Measurements from ENCODE around the gene TENT4B.

TENT4B gene

DNA sequence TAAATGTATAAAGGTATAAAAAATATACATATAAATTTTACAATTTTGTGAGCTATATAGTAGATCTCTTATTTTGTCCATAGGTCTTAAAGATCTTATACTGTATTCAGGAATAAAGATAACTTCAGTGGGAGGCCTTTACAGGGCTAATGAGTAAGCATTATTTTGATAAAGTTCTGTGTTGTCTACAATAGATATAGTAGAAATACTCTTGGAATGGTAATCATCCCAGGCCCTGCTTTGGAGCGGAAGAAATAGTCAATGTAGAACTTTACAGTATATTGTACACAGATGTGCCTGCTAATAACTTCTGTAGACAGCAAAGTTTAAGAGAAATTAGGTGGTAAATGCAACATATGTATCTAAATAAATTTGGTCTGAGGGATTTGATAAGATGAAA lies 42.6 kb downstream of the TENT4B start:
- no peak for DNase-seq (ENCODE audit: low read depth)

DNA sequence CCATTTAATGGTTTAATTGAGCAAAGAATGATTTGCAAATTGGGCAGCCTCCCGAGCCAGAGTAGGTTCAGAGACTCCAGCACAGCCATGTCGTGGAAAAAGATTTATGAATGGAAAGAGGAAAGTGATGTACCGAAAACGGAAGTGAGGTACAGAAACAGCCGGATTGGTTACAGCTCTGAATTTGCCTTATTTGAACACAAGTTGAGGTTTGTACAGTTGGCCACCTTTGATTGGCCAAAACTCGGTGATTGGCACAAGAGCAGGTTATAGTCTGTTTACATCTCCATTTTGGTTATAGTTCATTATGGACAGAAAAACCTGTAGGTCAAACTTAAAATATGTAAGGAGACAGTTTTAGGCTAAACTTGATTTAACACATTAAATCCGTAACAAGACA lies 44.5 kb downstream of the TENT4B start:
- no peak for DNase-seq (ENCODE audit: low read depth)

DNA sequence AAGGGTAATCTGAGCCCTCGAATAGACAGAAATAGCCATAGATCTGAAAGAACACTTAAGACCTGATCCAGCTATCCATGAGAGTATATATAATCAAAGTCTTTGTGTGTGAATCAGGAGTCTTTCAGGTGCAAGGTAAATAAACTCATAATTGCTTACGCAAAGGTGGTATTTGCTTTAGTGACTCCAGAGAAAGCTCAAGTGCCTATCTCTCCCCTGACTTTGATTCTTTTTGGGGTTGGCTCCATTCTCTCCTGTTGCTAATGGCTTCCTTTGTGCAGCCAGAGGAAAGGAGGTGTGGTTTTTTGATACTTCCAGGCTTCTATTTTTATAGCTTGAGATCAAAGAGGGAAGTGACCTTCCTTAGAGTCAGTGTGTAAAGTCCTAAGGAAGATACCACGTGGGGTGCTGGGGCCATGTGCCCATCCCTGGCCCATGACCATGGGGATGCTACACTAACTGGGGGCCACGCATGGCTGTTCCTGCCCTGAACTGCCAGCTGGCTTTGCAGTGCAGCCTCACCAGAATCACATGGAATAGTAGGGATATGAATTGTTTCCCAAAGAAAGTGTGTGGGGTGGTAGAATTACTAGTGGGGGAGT lies 45.8 kb downstream of the TENT4B start:
- no peak for DNase-seq (ENCODE audit: low read depth)

DNA sequence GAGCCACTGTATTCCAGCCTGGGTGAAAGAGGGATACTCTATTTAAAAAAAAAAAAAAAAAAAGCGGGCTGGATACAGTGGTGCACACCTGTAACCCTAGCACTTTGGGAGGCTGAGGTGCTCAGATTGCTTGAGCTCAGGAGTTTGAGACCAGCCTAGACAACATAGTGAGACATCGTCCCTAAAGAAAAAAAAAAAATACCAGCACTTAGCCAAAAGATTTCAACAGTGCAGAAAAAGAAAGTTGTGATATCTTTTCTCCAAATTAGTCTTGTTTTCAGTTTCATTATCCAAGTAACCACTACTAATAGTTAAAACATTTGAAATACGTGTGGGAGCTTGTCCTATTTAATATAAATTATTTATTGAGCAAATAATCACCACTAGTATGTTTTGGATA lies 48.7 kb downstream of the TENT4B start:
- DNase-seq (ENCODE audit: low read depth), result no peak

GRCh38 chr16:50202926-50203624 lies 50.0 kb downstream of the TENT4B start:
- DNase-seq (ENCODE audit: low read depth), result no peak

- DNase-seq (ENCODE audit: low read depth), result no peak
These were observed 50.6 kb downstream of the TENT4B start for GRCh38 chr16:50203681-50204080.

- DNase-seq (ENCODE audit: low read depth), result no peak
These were observed 51.5 kb downstream of the TENT4B start for GRCh38 chr16:50204453-50205108.

- no peak for DNase-seq (ENCODE audit: low read depth)
These were observed 54.5 kb downstream of the TENT4B start for GRCh38 chr16:50207652-50208051.

GRCh38 chr16:50208460-50208931 lies 55.4 kb downstream of the TENT4B start:
- DNase-seq (ENCODE audit: low read depth), result no peak

DNA sequence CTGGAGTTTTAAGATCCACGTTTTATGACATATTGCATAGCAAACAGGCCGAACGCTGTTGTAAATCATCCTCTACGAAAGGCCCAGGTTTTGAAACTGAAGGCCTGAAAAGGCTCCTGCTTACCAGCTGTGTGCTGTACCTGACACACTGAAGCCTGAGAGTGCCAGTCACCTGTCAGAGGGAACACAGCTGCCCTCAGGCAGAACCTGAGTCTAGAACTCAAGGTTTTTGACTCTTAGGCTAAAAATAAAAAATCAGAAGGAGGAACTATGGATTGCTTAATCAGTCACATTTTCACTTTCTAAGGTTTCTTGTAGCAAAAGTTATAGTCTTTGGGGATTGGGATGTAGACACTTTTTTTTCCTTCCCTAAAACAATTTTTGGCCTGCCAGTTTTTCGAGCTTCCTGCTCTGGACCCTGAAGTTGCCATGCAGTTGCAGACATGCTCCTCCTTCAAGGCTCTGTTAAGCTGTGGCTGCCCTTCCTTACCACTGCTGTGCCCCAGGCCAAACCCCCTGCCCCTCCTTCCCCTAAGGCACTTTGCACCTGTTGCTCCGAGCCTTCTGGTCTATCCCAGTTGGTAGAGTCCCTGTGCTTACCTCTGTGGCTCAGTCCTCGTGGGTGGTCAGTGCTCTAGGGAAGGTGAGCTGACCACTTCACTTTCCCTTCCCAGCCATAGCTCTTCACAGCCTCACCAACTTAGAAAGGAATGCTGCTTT lies 56.6 kb downstream of the TENT4B start:
- no peak for DNase-seq (ENCODE audit: low read depth)

DNA sequence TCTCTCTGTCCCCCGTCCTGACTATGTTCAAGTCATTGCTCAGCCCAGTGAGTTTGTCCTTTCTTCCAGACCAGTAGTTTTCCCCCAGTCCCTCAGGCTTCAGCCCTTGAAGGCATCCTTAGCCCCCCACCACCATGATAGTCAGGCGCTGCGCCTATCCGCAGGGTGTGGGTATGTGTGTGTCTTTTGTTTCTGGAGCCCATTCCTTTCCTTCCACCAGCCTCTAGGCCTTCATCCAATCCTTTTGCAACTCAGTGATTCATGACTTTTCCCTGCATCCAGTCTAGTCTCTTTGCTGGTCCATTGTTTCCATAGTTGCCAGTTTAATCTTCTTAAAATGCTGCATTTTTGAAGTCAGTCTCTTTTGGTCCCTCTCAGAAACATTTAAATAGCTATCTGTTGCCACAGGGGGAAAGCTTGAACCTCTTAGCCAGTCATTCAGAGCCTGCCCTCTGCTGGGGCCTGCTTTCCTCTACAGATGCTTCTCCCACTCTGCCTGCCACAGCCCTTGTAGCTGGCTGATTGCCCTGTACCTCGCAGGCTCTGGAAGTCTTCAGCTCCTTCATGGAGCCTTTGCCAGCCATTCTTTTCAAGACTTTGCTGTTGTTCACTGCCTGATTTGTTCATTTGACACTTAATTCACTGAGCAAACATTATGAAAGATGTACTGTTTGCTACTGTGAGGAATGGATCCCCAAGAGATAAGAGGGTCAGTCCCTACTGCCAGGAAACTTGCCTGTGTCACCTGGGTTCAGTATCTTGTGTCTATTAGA lies 57.3 kb downstream of the TENT4B start:
- peak; percentile 32 for DNase-seq (ENCODE audit: low read depth)

DNA sequence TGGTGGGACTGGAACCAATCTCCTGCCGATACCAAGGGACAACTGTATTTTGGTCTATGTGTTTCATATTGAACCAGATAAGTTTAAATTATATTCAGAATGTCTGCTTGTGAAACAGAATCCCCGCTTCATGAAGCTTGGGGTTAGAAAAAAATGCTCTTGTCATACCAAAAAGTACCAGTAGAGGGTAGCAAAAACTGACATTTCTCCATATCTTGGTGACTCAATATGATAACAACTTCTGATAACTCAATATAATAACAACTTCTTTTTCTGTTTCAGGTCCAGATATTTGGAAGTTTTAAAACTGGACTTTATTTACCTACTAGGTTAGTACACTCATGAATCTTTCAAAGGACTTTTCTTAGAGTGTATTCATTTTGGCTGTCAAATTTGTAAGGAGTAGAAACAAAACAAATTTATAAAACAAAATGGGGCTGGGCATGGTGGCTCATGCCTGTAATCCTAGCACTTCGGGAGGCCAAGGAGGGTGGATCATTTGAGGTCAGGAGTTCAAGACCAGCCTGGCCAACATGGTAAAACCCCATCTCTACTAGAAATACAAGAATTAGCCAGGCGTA lies 60.9 kb downstream of the TENT4B start:
- no peak for DNase-seq (ENCODE audit: low read depth)

GRCh38 chr16:50215680-50216079 lies 62.6 kb downstream of the TENT4B start:
- DNase-seq (ENCODE audit: low read depth), result no peak

- no peak for DNase-seq (ENCODE audit: low read depth)
These were observed 63.1 kb downstream of the TENT4B start for GRCh38 chr16:50216231-50216630.

- DNase-seq (ENCODE audit: low read depth), result no peak
These were observed 66.4 kb downstream of the TENT4B start for GRCh38 chr16:50219402-50219975.

DNA sequence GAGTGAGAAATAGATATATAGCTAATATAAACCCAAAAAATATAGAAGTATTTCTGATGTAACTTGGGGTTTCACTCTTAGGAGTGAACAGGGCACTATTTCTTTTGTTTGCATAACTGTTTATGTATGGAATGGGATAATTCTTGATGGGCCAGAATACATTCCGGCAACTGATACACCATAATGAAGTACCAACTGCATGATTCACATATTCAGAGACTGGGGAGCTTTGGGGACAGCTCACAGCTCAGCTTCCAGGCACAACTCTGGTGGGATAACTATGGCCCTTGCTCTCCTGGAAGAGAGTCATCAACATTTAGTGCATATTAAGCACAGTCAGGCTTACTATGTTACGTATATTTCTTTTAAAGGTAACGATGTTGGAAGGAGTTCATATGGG lies 71.2 kb downstream of the TENT4B start:
- DNase-seq (ENCODE audit: low read depth), result no peak

GRCh38 chr16:50227120-50227519 lies 74.0 kb downstream of the TENT4B start:
- no peak for DNase-seq (ENCODE audit: low read depth)

DNA sequence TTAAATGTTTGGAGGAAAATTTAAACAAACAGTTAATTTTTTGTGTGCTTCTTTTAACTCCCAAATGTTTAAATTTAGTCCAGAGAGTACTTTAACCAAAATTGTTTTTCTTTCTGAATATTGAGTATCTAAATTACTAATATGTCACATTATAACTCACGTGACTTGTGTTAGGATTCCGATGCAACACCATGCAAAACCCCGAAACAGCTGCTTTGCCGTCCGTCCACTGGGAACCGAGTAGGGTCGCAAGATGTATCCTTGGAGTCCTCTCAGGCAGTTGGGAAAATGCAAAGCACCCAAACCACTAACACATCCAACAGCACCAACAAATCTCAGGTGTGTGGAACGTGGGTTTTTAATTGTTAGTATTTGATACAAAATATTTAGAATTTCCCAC lies 74.6 kb downstream of the TENT4B start:
- no peak for DNase-seq (ENCODE audit: low read depth)

- no peak for DNase-seq (ENCODE audit: low read depth)
These were observed 75.3 kb downstream of the TENT4B start for GRCh38 chr16:50228364-50228868.

DNA sequence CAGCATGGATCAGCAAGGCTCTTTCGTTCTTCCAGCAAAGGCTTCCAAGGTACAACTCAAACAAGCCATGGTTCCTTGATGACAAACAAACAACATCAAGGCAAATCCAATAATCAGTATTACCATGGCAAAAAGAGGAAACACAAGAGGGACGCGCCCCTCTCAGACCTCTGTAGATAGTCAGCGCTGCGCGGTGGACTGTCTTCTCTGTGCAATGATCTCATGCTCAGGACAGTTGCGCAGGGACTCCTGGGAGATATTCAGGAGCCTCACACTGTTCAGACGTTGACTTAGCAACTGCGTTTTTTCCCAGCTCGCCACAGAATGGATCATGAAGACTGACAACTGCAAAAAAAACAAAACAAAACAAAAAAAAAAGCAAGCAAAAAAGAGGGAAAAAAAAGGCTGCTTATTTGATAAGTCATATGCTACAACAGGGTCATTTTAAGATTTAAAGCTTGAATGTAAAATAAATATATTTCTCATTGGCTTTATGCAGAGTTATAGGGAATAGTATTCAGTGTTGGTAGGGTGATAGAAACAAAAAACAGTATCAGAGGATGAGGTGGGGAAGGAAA lies 76.1 kb downstream of the TENT4B start:
- no peak for DNase-seq (ENCODE audit: low read depth)
